K562 (cell line): Measurements from ENCODE around the gene KCNC4. TPM values are rescaled to one million over a fixed set of nuclear protein-coding genes. Genes with fewer than 3 reads are reported as not detected.

Source experiments
- CHAMP1 ChIP-seq: fragments of 450-650 bp; IDR thresholded peaks from 2 replicates; pipeline ENCODE4 v1.6.1; 2016; ENCODE audit warnings: mild to moderate bottlenecking
- CHD2 ChIP-seq: IDR thresholded peaks from 2 replicates; pipeline ENCODE4 v1.6.1; 2011; ENCODE audit warnings: low read depth, low read length
- FUS ChIP-seq: fragments of 200-400 bp; formaldehyde crosslinking; optimal IDR thresholded peaks from 2 replicates; pipeline ENCODE3; 2017; ENCODE audit warnings: low read depth, low read length
- GABPA ChIP-seq: fragments of 200-800 bp; sonication (Bioruptor generic); conservative IDR thresholded peaks from 2 replicates; pipeline ENCODE4 v1.6.1; 2016; ENCODE audit warnings: low read depth, missing genetic modification characterization, missing compliant biosample characterization
- HCFC1 ChIP-seq: IDR thresholded peaks from 2 replicates; pipeline ENCODE4 v1.6.1; 2012; ENCODE audit warnings: low read depth, low read length, improper control_type of control experiment
- ILK ChIP-seq: fragments of 450-650 bp; IDR thresholded peaks from 2 replicates; pipeline ENCODE4 v1.6.1; 2016; ENCODE audit warnings: missing genetic modification characterization, low read depth, mild to moderate bottlenecking, missing compliant biosample characterization, moderate library complexity, borderline replicate concordance
- SP1 ChIP-seq: sonication (generic); formaldehyde crosslinking; IDR thresholded peaks from 2 replicates; pipeline ENCODE4 v1.8.1; 2022; ENCODE audit warnings: mild to moderate bottlenecking, missing genetic modification reagents
- ZNF639 ChIP-seq, 2 experiments: fragments of 200-800 bp in 1 of 2; sonication (Bioruptor generic) in 1 of 2; sonication (generic) in 1 of 2; formaldehyde crosslinking in 1 of 2; IDR thresholded peaks in 1 of 2; conservative IDR thresholded peaks in 1 of 2; 2 replicates each; pipeline versions ENCODE4 v1.5.0 to v1.6.1; 2016 to 2020; ENCODE audit warnings: missing compliant biosample characterization in 1 of 2, missing genetic modification characterization in 1 of 2, missing genetic modification reagents in 1 of 2
- polyA plus RNA-seq, 8 experiments: library from polyadenylated mRNA; depleted of rRNA in 4 of 8; stranded (reverse) in 5 of 8; unstranded in 3 of 8; fragments of >200 nt; fragmentation: Nextera tagmentation in 2 of 8; fragmentation: Illumina TruSeq in 1 of 8; extraction: Ambion mirVana in 2 of 8; extraction: Trizol in 1 of 8; gene quantifications; 2 replicates each; pipeline versions ENCODE4 v1.2.1 to v1.2.3, GENCODE V29; 2011 to 2014; ENCODE audit warnings: inconsistent platforms in 1 of 8, missing spikeins in 1 of 8
- total RNA-seq, 7 experiments: library from RNA; depleted of rRNA in 6 of 7; stranded (reverse); fragments of >200 nt in 6 of 7; fragmentation: Illumina TruSeq in 2 of 7; extraction: Trizol in 2 of 7; gene quantifications; 2 replicates each; pipeline versions ENCODE4 v1.2.1 to v1.2.3, GENCODE V29; 2011 to 2021; ENCODE audit warnings: low replicate concordance in 1 of 7

KCNC4 gene
- total and polyA plus RNA-seq, 9 of the 15 experiments (the other 6 are each of a cell fraction or from before 2014, with no cell fraction given): 0.07 to 1.8 (median 0.73) TPM

- no peak for TF ChIP-seq ILK (tag)
- TF ChIP-seq ZNF639 (CRISPR knock-in tag; conservative IDR thresholded peaks at IDR 0.05 in 1 of 2, IDR thresholded peaks at IDR 0.05 in 1 of 2): no peak
- TF ChIP-seq SP1 (CRISPR knock-in tag): no peak
- no peak for TF ChIP-seq HCFC1
- no peak for TF ChIP-seq GABPA (tag)
- TF ChIP-seq CHD2: no peak
- TF ChIP-seq CHAMP1: no peak
- TF ChIP-seq FUS: no peak
These were observed 2.3 kb upstream of the KCNC4 start (continued) for GRCh38 chr1:110207831-110208230.
